Measurements from ENCODE around the gene CCL25. TPM values are rescaled to one million over a fixed set of nuclear protein-coding genes. Genes with fewer than 3 reads are reported as not detected.
A peak's percentile ranks its signal among the peaks of the same experiment; 100 is the strongest.

CCL25 gene
- total and polyA plus RNA-seq, 2 of the 13 experiments (the other 11 are each of a cell fraction or from before 2014, with no cell fraction given): not detected

GRCh38 chr19:8085598-8086408 is 33.2 kb downstream of the CCL25 start (continued):
- no peak for TF ChIP-seq MED8 (CRISPR knock-in tag; IDR thresholded peaks at IDR 0.05; ENCODE audit: insufficient replicate concordance)
- TF ChIP-seq ELF1 (CRISPR knock-in tag; IDR thresholded peaks at IDR 0.05): peak; percentile 66
- no peak for TF ChIP-seq SMYD3 (CRISPR knock-in tag; IDR thresholded peaks at IDR 0.05)
- TF ChIP-seq PREB (CRISPR knock-in tag; IDR thresholded peaks at IDR 0.05): no peak
- no peak for TF ChIP-seq IKZF1 (IDR thresholded peaks at IDR 0.05)
- no peak for TF ChIP-seq ZNF12 (CRISPR knock-in tag; IDR thresholded peaks at IDR 0.05)
- TF ChIP-seq DRAP1 (CRISPR knock-in tag; IDR thresholded peaks at IDR 0.05): no peak
- TF ChIP-seq ZNF782 (CRISPR knock-in tag; IDR thresholded peaks at IDR 0.05; ENCODE audit: borderline replicate concordance): no peak
- TF ChIP-seq ZNF749 (CRISPR knock-in tag; IDR thresholded peaks at IDR 0.05; ENCODE audit: borderline replicate concordance): no peak
- no peak for TF ChIP-seq ATF2 (CRISPR knock-in tag; IDR thresholded peaks at IDR 0.05)
- no peak for TF ChIP-seq CC2D1A (CRISPR knock-in tag; IDR thresholded peaks at IDR 0.05)
- no peak for TF ChIP-seq ZNF891 (CRISPR knock-in tag; IDR thresholded peaks at IDR 0.05)
- TF ChIP-seq ZNF841 (CRISPR knock-in tag; IDR thresholded peaks at IDR 0.05; ENCODE audit: borderline replicate concordance): no peak
- peak; percentile 71 for TF ChIP-seq DMAP1 (CRISPR knock-in tag; IDR thresholded peaks at IDR 0.05)
- TF ChIP-seq SP140L (CRISPR knock-in tag; IDR thresholded peaks at IDR 0.05; ENCODE audit: borderline replicate concordance): no peak
- peak; percentile 62 for TF ChIP-seq POGZ (CRISPR knock-in tag; IDR thresholded peaks at IDR 0.05)
- no peak for TF ChIP-seq ZSCAN12 (CRISPR knock-in tag; IDR thresholded peaks at IDR 0.05)
- no peak for TF ChIP-seq FOXP1 (IDR thresholded peaks at IDR 0.05)
- TF ChIP-seq FOXP1 (CRISPR knock-in tag; IDR thresholded peaks at IDR 0.05): peak; percentile 80; the same call in 1 of the 2 replicates
- TF ChIP-seq ZFP37 (CRISPR knock-in tag; IDR thresholded peaks at IDR 0.05; ENCODE audit: borderline replicate concordance): no peak
- no peak; the same call in 1 of the 2 replicates for TF ChIP-seq TCF7 (IDR thresholded peaks at IDR 0.05; ENCODE audit: low read depth)
- TF ChIP-seq AGO2 (optimal IDR thresholded peaks at IDR 0.05; ENCODE audit: low read depth, low read length): no peak
- no peak for TF ChIP-seq ISX (CRISPR knock-in tag; conservative IDR thresholded peaks at IDR 0.05)
- TF ChIP-seq TOE1 (CRISPR knock-in tag; IDR thresholded peaks at IDR 0.05): no peak
- TF ChIP-seq HNRNPK (IDR thresholded peaks at IDR 0.05; ENCODE audit: low read depth, low read length, poor library complexity, severe bottlenecking): peak; percentile 55
- 0 out of 2 replicates have a peak, but pooled peaks have one; percentile 65 for TF ChIP-seq KDM1A (CRISPR knock-in tag; IDR thresholded peaks at IDR 0.05)
- no peak for TF ChIP-seq PITX1 (CRISPR knock-in tag; IDR thresholded peaks at IDR 0.05)
- TF ChIP-seq ZNF562 (CRISPR knock-in tag; IDR thresholded peaks at IDR 0.05; ENCODE audit: borderline replicate concordance): no peak
- TF ChIP-seq POLR2A (IDR thresholded peaks at IDR 0.05; ENCODE audit: insufficient read depth in 1 of 2, low read depth in 2 of 2, low read length in 2 of 2): peak in 1 of 2 experiments; percentile 66; a peak in 2 of 4 replicates
- no peak for TF ChIP-seq ZNF644 (CRISPR knock-in tag; IDR thresholded peaks at IDR 0.05; ENCODE audit: low read depth)
- TF ChIP-seq ZNF432 (CRISPR knock-in tag; IDR thresholded peaks at IDR 0.05; ENCODE audit: borderline replicate concordance): no peak
- TF ChIP-seq MEIS1 (CRISPR knock-in tag; IDR thresholded peaks at IDR 0.05; ENCODE audit: borderline replicate concordance): peak; percentile 48; the same call in 1 of the 2 replicates
- no peak for TF ChIP-seq ZNF446 (CRISPR knock-in tag; IDR thresholded peaks at IDR 0.05)

Data from HepG2 (cell line).